ENCODE measurements around the gene FOCAD. TPM values are rescaled to one million over a fixed set of nuclear protein-coding genes. Genes with fewer than 3 reads are reported as not detected.

Gene FOCAD
- total and polyA plus RNA-seq, 2 donors (not counting 1 experiment from before 2014, with no cell fraction given) = 40.3 to 145 TPM

DNA sequence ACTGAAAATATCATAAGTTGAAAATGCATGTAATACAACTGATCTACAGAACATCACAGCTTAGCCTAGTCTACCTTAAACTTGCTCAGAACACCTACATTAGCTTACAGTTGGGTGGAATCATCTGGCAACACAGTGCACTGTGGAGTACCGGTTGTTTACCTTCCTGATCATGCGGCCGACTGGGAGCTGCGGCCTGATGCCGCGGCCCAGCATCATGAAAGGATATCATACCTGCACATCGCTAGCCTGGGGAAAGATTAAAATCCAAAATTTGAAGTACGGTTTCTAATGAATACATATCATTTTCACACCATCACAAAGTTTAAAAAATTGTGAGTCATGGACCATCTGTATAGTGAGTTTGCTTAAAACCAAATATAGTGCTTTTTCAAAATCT lies 345.6 kb downstream of the FOCAD start:
- Histone ChIP-seq H3K36me3 (ENCODE audit: control insufficient read depth, insufficient read depth, low read length) (no peaks in the 10 kb centered on the region), H3K4me3 (replicated peaks in 1 of 4; ENCODE audit: control extremely low read depth in 1 of 4, insufficient read depth in 1 of 4, low read depth in 3 of 4, low read length in 4 of 4) (no peak overlapping the region), H3K4me1 (ENCODE audit: control insufficient read depth, extremely low read depth, insufficient read depth, low read length) (peaks cover 9% of the 10 kb centered on the region), H3K27me3 (ENCODE audit: control insufficient read depth, insufficient read depth, low read length) (no peaks in the 10 kb centered on the region), H3K9ac (ENCODE audit: insufficient read depth, low read length) (no peak overlapping the region), H3K79me2 (ENCODE audit: control insufficient read depth, insufficient read depth, low read length) (no peaks in the 10 kb centered on the region), H3K9me3 (ENCODE audit: control insufficient read depth, insufficient read depth, low read depth, low read length) (no peaks in the 10 kb centered on the region), H4K20me1 (ENCODE audit: control insufficient read depth, extremely low read depth, insufficient read depth, low read length) (no peaks in the 10 kb centered on the region), H3K4me2 (ENCODE audit: extremely low read depth, insufficient read depth, low read length) (no peak overlapping the region), H2AFZ (ENCODE audit: low read length) (no peak overlapping the region), H3K27ac (ENCODE audit: insufficient read depth, low read length) (no peak overlapping the region)
- TF ChIP-seq, protein P1, sequence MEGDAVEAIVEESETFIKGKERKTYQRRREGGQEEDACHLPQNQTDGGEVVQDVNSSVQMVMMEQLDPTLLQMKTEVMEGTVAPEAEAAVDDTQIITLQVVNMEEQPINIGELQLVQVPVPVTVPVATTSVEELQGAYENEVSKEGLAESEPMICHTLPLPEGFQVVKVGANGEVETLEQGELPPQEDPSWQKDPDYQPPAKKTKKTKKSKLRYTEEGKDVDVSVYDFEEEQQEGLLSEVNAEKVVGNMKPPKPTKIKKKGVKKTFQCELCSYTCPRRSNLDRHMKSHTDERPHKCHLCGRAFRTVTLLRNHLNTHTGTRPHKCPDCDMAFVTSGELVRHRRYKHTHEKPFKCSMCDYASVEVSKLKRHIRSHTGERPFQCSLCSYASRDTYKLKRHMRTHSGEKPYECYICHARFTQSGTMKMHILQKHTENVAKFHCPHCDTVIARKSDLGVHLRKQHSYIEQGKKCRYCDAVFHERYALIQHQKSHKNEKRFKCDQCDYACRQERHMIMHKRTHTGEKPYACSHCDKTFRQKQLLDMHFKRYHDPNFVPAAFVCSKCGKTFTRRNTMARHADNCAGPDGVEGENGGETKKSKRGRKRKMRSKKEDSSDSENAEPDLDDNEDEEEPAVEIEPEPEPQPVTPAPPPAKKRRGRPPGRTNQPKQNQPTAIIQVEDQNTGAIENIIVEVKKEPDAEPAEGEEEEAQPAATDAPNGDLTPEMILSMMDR (conservative IDR thresholded peaks at IDR 0.05 in 1 of 2, IDR thresholded peaks at IDR 0.05 in 1 of 2; ENCODE audit: low read depth in 1 of 2, low read length in 2 of 2) = no peak
- no peak for TF ChIP-seq EZH2 (IDR thresholded peaks at IDR 0.05; ENCODE audit: low read length, missing control alignments)
- DNase-seq (ENCODE audit: low read depth in 2 of 2) = no peak

DNA sequence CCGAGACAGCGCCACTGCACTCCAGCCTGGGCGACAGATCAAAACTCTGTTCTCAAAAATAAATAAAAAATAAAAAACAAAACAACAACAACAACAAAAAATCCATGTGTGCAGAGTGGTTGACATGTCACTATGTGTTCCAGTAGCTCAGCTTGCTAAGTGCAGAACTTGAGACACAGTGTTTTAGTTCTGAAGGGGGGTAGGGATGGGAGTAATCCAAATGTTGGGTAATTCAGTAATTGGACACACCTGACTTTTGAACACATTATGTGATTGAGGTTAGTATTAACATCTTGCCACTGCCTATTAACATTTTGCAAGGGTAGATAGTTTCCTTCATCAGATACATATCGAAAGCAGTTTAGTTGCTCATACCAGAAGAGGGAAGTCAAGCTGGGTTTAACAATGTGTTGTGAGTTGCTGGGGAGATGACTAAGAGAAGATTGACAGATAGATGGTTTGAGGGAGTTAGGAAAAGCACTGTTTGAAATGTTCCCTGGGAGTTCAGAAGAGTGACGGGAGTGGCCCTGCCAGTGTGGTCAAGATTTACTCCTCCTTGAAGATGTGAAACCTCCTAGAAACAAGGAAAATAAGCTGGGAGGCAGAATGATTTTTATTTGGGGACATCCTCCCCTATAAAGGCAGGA lies 346.5 kb downstream of the FOCAD start:
- Histone ChIP-seq H4K20me1 (ENCODE audit: control insufficient read depth, extremely low read depth, insufficient read depth, low read length) (no peaks in the 10 kb centered on the region), H3K4me3 (replicated peaks in 1 of 4; ENCODE audit: control extremely low read depth in 1 of 4, insufficient read depth in 1 of 4, low read depth in 3 of 4, low read length in 4 of 4) (peak overlapping the region; percentile 58 to 67 (median 64)), H3K27me3 (ENCODE audit: control insufficient read depth, insufficient read depth, low read length) (no peaks in the 10 kb centered on the region), H3K9me3 (ENCODE audit: control insufficient read depth, insufficient read depth, low read depth, low read length) (no peaks in the 10 kb centered on the region), H3K27ac (ENCODE audit: insufficient read depth, low read length) (peak overlapping the region; percentile 49), H3K36me3 (ENCODE audit: control insufficient read depth, insufficient read depth, low read length) (no peaks in the 10 kb centered on the region), H3K4me2 (ENCODE audit: extremely low read depth, insufficient read depth, low read length) (peak overlapping the region; percentile 67), H3K79me2 (ENCODE audit: control insufficient read depth, insufficient read depth, low read length) (no peaks in the 10 kb centered on the region), H2AFZ (ENCODE audit: low read length) (peak overlapping the region; percentile 79), H3K4me1 (ENCODE audit: control insufficient read depth, extremely low read depth, insufficient read depth, low read length) (peaks cover 9% of the 10 kb centered on the region), H3K9ac (ENCODE audit: insufficient read depth, low read length) (no peak overlapping the region)
- no peak for TF ChIP-seq EZH2 (IDR thresholded peaks at IDR 0.05; ENCODE audit: low read length, missing control alignments)
- TF ChIP-seq, protein P1 (conservative IDR thresholded peaks at IDR 0.05 in 1 of 2, IDR thresholded peaks at IDR 0.05 in 1 of 2; ENCODE audit: low read depth in 1 of 2, low read length in 2 of 2) = no peak
- peak; percentile 24 to 39 for DNase-seq (ENCODE audit: low read depth in 2 of 2)

DNA sequence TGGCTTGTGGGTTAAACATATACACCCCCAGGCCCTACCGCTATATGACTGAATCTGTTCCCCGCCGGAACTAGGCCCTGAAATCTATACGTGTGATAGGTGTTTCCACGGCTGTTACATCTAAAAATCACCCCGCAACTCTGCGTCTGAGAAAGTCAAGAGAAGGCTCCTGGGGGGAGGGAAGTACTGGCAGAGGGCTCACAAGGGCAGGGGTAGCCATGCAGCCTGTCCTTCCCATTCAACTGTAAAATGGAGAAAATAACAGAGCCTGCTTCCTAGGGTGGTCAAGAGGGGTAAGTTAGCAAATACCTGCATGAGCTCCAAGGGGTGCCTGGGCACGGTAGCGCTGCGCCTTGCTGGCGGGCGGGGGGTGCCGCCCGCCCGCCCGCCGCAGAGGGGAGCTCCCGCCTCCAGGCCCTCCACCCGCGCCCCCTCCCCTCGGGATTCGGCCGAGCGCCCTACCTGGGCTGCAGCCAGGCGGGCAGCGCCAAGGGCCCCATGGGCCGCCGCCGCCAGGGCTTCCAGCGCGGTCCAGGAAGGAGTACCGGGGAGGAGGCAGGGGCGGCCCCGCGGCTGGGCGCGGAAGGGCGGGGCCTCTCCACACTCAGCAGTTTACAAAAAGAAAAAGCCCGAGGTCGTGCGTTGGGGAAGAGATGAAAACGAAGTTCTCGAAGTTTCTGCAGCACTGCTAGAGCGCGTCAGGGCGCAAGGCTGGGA lies 347.2 kb downstream of the FOCAD start, which contains the start of gene HACD4:
TSS of gene HACD4 (minus strand) at position 550 of the 717 bp plus-strand sequence. CDS start at position 500, 50 bp downstream.
- peak within 1 kb of the TSS; percentile 67 for H3K4me2 ChIP-seq (ENCODE audit: extremely low read depth, insufficient read depth, low read length)
- H4K20me1 ChIP-seq (ENCODE audit: control insufficient read depth, extremely low read depth, insufficient read depth, low read length) = no peaks in the 10 kb centered on the region
- peak within 1 kb of the TSS; percentile 49 for H3K27ac ChIP-seq (ENCODE audit: insufficient read depth, low read length)
- TF ChIP-seq EZH2 (IDR thresholded peaks at IDR 0.05; ENCODE audit: low read length, missing control alignments) = no peak
- TF ChIP-seq, protein P1 (conservative IDR thresholded peaks at IDR 0.05 in 1 of 2, IDR thresholded peaks at IDR 0.05 in 1 of 2; ENCODE audit: low read depth in 1 of 2, low read length in 2 of 2) = no peak
- H3K27me3 ChIP-seq (ENCODE audit: control insufficient read depth, insufficient read depth, low read length) = no peaks in the 10 kb centered on the region
- H3K4me1 ChIP-seq (ENCODE audit: control insufficient read depth, extremely low read depth, insufficient read depth, low read length) = peaks cover 9% of the 10 kb centered on the region
- no peaks in the 10 kb centered on the region for H3K9me3 ChIP-seq (ENCODE audit: control insufficient read depth, insufficient read depth, low read depth, low read length)
- H3K4me3 ChIP-seq (replicated peaks in 1 of 4; ENCODE audit: control extremely low read depth in 1 of 4, insufficient read depth in 1 of 4, low read depth in 3 of 4, low read length in 4 of 4) = peak within 1 kb of the TSS; percentile 58 to 67 (median 64)
- H2AFZ ChIP-seq (ENCODE audit: low read length) = peak within 1 kb of the TSS; percentile 83
- no peaks in the 10 kb centered on the region for H3K79me2 ChIP-seq (ENCODE audit: control insufficient read depth, insufficient read depth, low read length)
- peak; percentile 45 to 49 for DNase-seq (ENCODE audit: low read depth in 2 of 2)
- peak within 1 kb of the TSS; percentile 43 for H3K9ac ChIP-seq (ENCODE audit: insufficient read depth, low read length)
- no peaks in the 10 kb centered on the region for H3K36me3 ChIP-seq (ENCODE audit: control insufficient read depth, insufficient read depth, low read length)

Data from fibroblast of lung (primary cell).